Lower leg skin (tissue), 4 donors: ENCODE results near the gene RAB10. TPM values are rescaled to one million over a fixed set of nuclear protein-coding genes. Genes with fewer than 3 reads are reported as not detected.
"Not testable (repeated sequence)": the region's sequence is repeated elsewhere in the genome, so short reads cannot be mapped to it uniquely, and the experiment has no call there.

Experiments
- DNase-seq, 2 donors: peaks; one replicate each; pipeline ENCODE4 v3.0.0-alpha.2; 2019; ENCODE audit warnings: low spot score in 2 of 2
- H3K4me3 ChIP-seq: fragments of 200-600 bp; sonication (generic); 2 replicates; pipeline ENCODE4 v1.5.1; 2017; ENCODE audit warnings: mild to moderate bottlenecking, low read depth; ENCODE audit not compliant: poor library complexity, severe bottlenecking
- CTCF ChIP-seq, 3 donors: fragments of 450-650 bp; IDR thresholded peaks; one replicate each; pipeline ENCODE4 v1.5.1; 2016; ENCODE audit warnings: antibody characterized with exemption in 3 of 3, mild to moderate bottlenecking in 3 of 3, moderate library complexity in 2 of 3
- POLR2A ChIP-seq, 2 donors: fragments of 450-650 bp; IDR thresholded peaks; one replicate each; pipeline ENCODE4 v1.6.1; 2016 to 2017; ENCODE audit warnings: antibody characterized with exemption in 2 of 2, mild to moderate bottlenecking in 1 of 2, moderate library complexity in 1 of 2
- WGBS, 2 donors: methylation state at CpG; one replicate each; pipeline ENCODE4 v1.1.5; 2018; 5-methylcytosine and 5-hydroxymethylcytosine counted together
- intact Hi-C: fragments of 100-400 bp; cut with DNase I; formaldehyde crosslinking; loops from one replicate; pipeline ENCODE4 v1.15.0; 2023; ENCODE audit warnings: low total_unique reads
- total RNA-seq, 4 donors: library from RNA; depleted of rRNA; stranded (reverse); fragments of >200 nt; gene quantifications; one replicate each; pipeline ENCODE4 v1.1.0, GENCODE V29; 2016

RAB10 gene
- total RNA-seq, 4 donors from 2014 or later: 125 to 228 (median 184) TPM

- no peak overlapping the region for H3K4me3 ChIP-seq
- TF ChIP-seq CTCF (IDR thresholded peaks at IDR 0.05) (no peak), POLR2A (IDR thresholded peaks at IDR 0.05) (no peak)
- DNase-seq: no peak
- 89 to 96% methylated on average over 1 of the region's 1 CpG for WGBS, 2 donors
- intact Hi-C loops: no loop called here
Measured at GRCh38 chr2:26099933-26100332, 66.0 kb downstream of the RAB10 start.

GRCh38 chr2:26100384-26100783 lies 66.5 kb downstream of the RAB10 start:
- TF ChIP-seq CTCF (IDR thresholded peaks at IDR 0.05) (no peak), POLR2A (IDR thresholded peaks at IDR 0.05) (no peak)
- intact Hi-C loops: no loop called here
- 70 to 72% methylated on average over 1 of the region's 1 CpG for WGBS, 2 donors
- H3K4me3 ChIP-seq: no peak overlapping the region
- DNase-seq: no peak

GRCh38 chr2:26103752-26104151 lies 69.9 kb downstream of the RAB10 start:
- 97 to 100% methylated on average over 4 of the region's 4 CpGs for WGBS, 2 donors
- DNase-seq: no peak
- TF ChIP-seq POLR2A (IDR thresholded peaks at IDR 0.05) (no peak), CTCF (IDR thresholded peaks at IDR 0.05) (no peak)
- H3K4me3 ChIP-seq: no peak overlapping the region
- intact Hi-C loops: no loop called here

- intact Hi-C loops, DNase-seq, H3K4me3 ChIP-seq: not testable (repeated sequence)
- 97 to 98% methylated on average over 6 of the region's 6 CpGs for WGBS, 2 donors
Measured at GRCh38 chr2:26108701-26109100, 74.8 kb downstream of the RAB10 start.

GRCh38 chr2:26112201-26112600 lies 78.3 kb downstream of the RAB10 start:
- no peak for DNase-seq
- H3K4me3 ChIP-seq: no peak overlapping the region
- intact Hi-C loops: no loop called here
- no peak for TF ChIP-seq CTCF (IDR thresholded peaks at IDR 0.05)
- TF ChIP-seq POLR2A (IDR thresholded peaks at IDR 0.05): no peak
- WGBS, 2 donors: 89 to 98% methylated on average over 1 of the region's 1 CpG

GRCh38 chr2:26114151-26114550 lies 80.3 kb downstream of the RAB10 start:
- no peak for DNase-seq
- intact Hi-C loops: no loop called here
- 86 to 94% methylated on average over 2 of the region's 2 CpGs for WGBS, 2 donors
- no peak overlapping the region for H3K4me3 ChIP-seq
- TF ChIP-seq CTCF (IDR thresholded peaks at IDR 0.05): no peak
- TF ChIP-seq POLR2A (IDR thresholded peaks at IDR 0.05): no peak
